HCT116 (cell line): ENCODE results near the gene SELE. TPM values are rescaled to one million over a fixed set of nuclear protein-coding genes. Genes with fewer than 3 reads are reported as not detected.

ENCODE experiments used
- ATAC-seq: fragments of 200-7000 bp; cut with Tn5 transposase; 2 replicates; pipeline ENCODE4 v1.9.1; 2020; ENCODE audit warnings: mild to moderate bottlenecking, moderate library complexity
- BruUV-seq: library from RNA; stranded (reverse); fragments of 400-500 nt; replicated peaks from 2 replicates; lab custom pipeline; 2021; lab: Mats Ljungman, UMichigan
- CTCF ChIA-PET: fragments of 300-600 bp; sonication (Branson Sonifier 250); formaldehyde crosslinking; loops from one replicate; lab custom pipeline; 2021; ENCODE audit warnings: antibody characterized with exemption; lab: Charles Lee
- POLR2A ChIA-PET: fragments of 300-600, 350-600 bp; sonication (Branson Sonifier 250); formaldehyde crosslinking; loops from one replicate; lab custom pipeline; 2021; ENCODE audit warnings: antibody characterized with exemption; lab: Charles Lee
- RAD21 ChIA-PET, 2 experiments: fragments of 300-600 bp; sonication (Branson Sonifier 250); formaldehyde crosslinking; loops; one replicate each; lab custom pipeline; 2023; ENCODE audit warnings: low total read pairs in 2 of 2; ENCODE audit not compliant: uncharacterized antibody in 2 of 2, unreplicated experiment in 2 of 2, low non-redundant PET in 1 of 2; lab: Charles Lee
- DNase-seq: peaks from one replicate; pipeline ENCODE4 v3.0.0-alpha.2; 2010; ENCODE audit warnings: low read depth, low spot score
- H2AFZ ChIP-seq: fragments of 200-600 bp; shearing (Covaris generic), sonication (generic); 2 replicates; pipeline ENCODE4 v1.6.1; 2017; ENCODE audit warnings: low read depth, mixed run types, mixed read lengths, antibody characterized with exemption, low read length; ENCODE audit not compliant: poor library complexity, severe bottlenecking
- H3K27ac ChIP-seq: 2 replicates; pipeline ENCODE4 v1.5.1; 2012; ENCODE audit warnings: low read depth, low read length
- H3K27me3 ChIP-seq: fragments of 200-600 bp; sonication (generic); 2 replicates; pipeline ENCODE4 v1.6.1; 2016; ENCODE audit warnings: mixed run types, low read length, mixed read lengths; ENCODE audit not compliant: insufficient read depth
- H3K36me3 ChIP-seq, 2 experiments: fragments of 200-500 bp in 1 of 2; fragments of 200-600 bp in 1 of 2; sonication (Bioruptor generic) in 1 of 2; sonication (generic) in 1 of 2; 2 replicates each; pipeline versions ENCODE4 v1.5.1 to v1.6.1; 2014 to 2016; ENCODE audit warnings: low read length in 2 of 2, inconsistent platforms in 1 of 2, mixed read lengths in 1 of 2, mixed run types in 1 of 2; ENCODE audit not compliant: insufficient read depth in 2 of 2, control insufficient read depth in 1 of 2
- H3K4me1 ChIP-seq, 2 experiments: fragments of 200-600 bp in 1 of 2; sonication (generic) in 1 of 2; 2 replicates each; pipeline versions ENCODE4 v1.5.1 to v1.6.1; 2012 to 2017; ENCODE audit warnings: low read length in 2 of 2, inconsistent platforms in 1 of 2, mild to moderate bottlenecking in 1 of 2, mixed read lengths in 1 of 2, mixed run types in 1 of 2, moderate library complexity in 1 of 2; ENCODE audit not compliant: insufficient read depth in 2 of 2, control insufficient read depth in 1 of 2
- H3K4me2 ChIP-seq: fragments of 200-600 bp; sonication (generic); 2 replicates; pipeline ENCODE4 v1.6.1; 2017; ENCODE audit warnings: mixed run types, low read length, mixed read lengths
- H3K4me3 ChIP-seq, 2 experiments: fragments of 200-600 bp in 1 of 2; sonication (generic) in 1 of 2; replicated peaks in 1 of 2; 2 replicates each; pipeline ENCODE4 v1.5.1; 2011 to 2016; ENCODE audit warnings: low read length in 2 of 2, control low read depth in 1 of 2, low read depth in 1 of 2, mild to moderate bottlenecking in 1 of 2, mixed read lengths in 1 of 2, mixed run types in 1 of 2
- H3K79me2 ChIP-seq: fragments of 200-600 bp; sonication (generic); 2 replicates; pipeline ENCODE4 v1.6.1; 2017; ENCODE audit warnings: mild to moderate bottlenecking, mixed run types, low read length, moderate library complexity, mixed read lengths; ENCODE audit not compliant: insufficient read depth
- H3K9ac ChIP-seq: fragments of 200-600 bp; sonication (generic); 2 replicates; pipeline ENCODE4 v1.6.1; 2016; ENCODE audit warnings: low read length, mixed read lengths
- H3K9me2 ChIP-seq: fragments of 200-600 bp; sonication (generic), shearing (Covaris generic); 2 replicates; pipeline ENCODE4 v1.6.1; 2017; ENCODE audit warnings: mixed run types, mild to moderate bottlenecking, moderate library complexity; ENCODE audit not compliant: insufficient read depth
- H3K9me3 ChIP-seq, 2 experiments: fragments of 200-500 bp in 1 of 2; fragments of 200-600 bp in 1 of 2; sonication (Bioruptor generic) in 1 of 2; sonication (generic) in 1 of 2; 2 replicates each; pipeline ENCODE4 v1.6.1; 2014 to 2017; ENCODE audit warnings: low read length in 2 of 2, mixed read lengths in 2 of 2, inconsistent platforms in 1 of 2, low read depth in 1 of 2, mild to moderate bottlenecking in 1 of 2, mixed run types in 1 of 2, moderate library complexity in 1 of 2; ENCODE audit not compliant: control insufficient read depth in 1 of 2, insufficient read depth in 1 of 2
- H4K20me1 ChIP-seq: fragments of 200-600 bp; sonication (generic), shearing (Covaris generic); 2 replicates; pipeline ENCODE4 v1.6.1; 2017; ENCODE audit warnings: mixed run types, mild to moderate bottlenecking, moderate library complexity; ENCODE audit not compliant: insufficient read depth
- ATF3 ChIP-seq: IDR thresholded peaks from 2 replicates; pipeline ENCODE4 v1.6.1; 2012
- CEBPB ChIP-seq: IDR thresholded peaks from 2 replicates; pipeline ENCODE4 v1.6.1; 2012; ENCODE audit warnings: low read depth
- CTCF ChIP-seq, 3 experiments: fragments of 200-600 bp in 1 of 3; sonication (generic) in 1 of 3; IDR thresholded peaks in 2 of 3; conservative IDR thresholded peaks in 1 of 3; 2 replicates each; pipeline ENCODE4 v1.5.1; 2012 to 2017; ENCODE audit warnings: low read depth in 2 of 3, low read length in 2 of 3, antibody characterized with exemption in 1 of 3, borderline replicate concordance in 1 of 3, control low read depth in 1 of 3, mild to moderate bottlenecking in 1 of 3, mixed read lengths in 1 of 3, mixed run types in 1 of 3, moderate library complexity in 1 of 3; ENCODE audit not compliant: insufficient read depth in 1 of 3
- EGR1 ChIP-seq: IDR thresholded peaks from 2 replicates; pipeline ENCODE4 v1.6.1; 2012; ENCODE audit warnings: low read depth
- EZH2phosphoT487 ChIP-seq: fragments of 200-600 bp; IDR thresholded peaks from 2 replicates; pipeline ENCODE4 v1.6.1; 2018; ENCODE audit warnings: antibody characterized with exemption, borderline replicate concordance
- FOSL1 ChIP-seq: IDR thresholded peaks from 2 replicates; pipeline ENCODE4 v1.6.1; 2012; ENCODE audit warnings: low read depth
- JUND ChIP-seq: IDR thresholded peaks from 2 replicates; pipeline ENCODE4 v1.6.1; 2012
- MAX ChIP-seq: IDR thresholded peaks from 2 replicates; pipeline ENCODE4 v1.6.1; 2012
- POLR2AphosphoS5 ChIP-seq: IDR thresholded peaks from 2 replicates; pipeline ENCODE4 v1.6.1; 2011; ENCODE audit warnings: mild to moderate bottlenecking, low read depth, low read length, moderate library complexity
- RAD21 ChIP-seq: IDR thresholded peaks from 2 replicates; pipeline ENCODE4 v1.6.1; 2012; ENCODE audit warnings: low read depth, mild to moderate bottlenecking
- SP1 ChIP-seq: IDR thresholded peaks from 2 replicates; pipeline ENCODE4 v1.6.1; 2012; ENCODE audit warnings: low read depth
- SRF ChIP-seq: IDR thresholded peaks from 2 replicates; pipeline ENCODE4 v1.6.1; 2012; ENCODE audit warnings: low read depth
- TCF7L2 ChIP-seq: IDR thresholded peaks from 2 replicates; pipeline ENCODE4 v1.7.0; 2011; ENCODE audit warnings: borderline replicate concordance, inconsistent platforms; ENCODE audit not compliant: insufficient read depth, insufficient read length; ENCODE audit errors: extremely low read depth
- ZNF274 ChIP-seq: fragments of 200-500 bp; sonication (Bioruptor generic); IDR thresholded peaks from 2 replicates; pipeline ENCODE4 v1.6.1; 2014; ENCODE audit warnings: mild to moderate bottlenecking, low read depth, low read length, inconsistent platforms
- intact Hi-C: fragments of 100-400 bp; cut with micrococcal nuclease; formaldehyde crosslinking; loops from 2 replicates; pipeline ENCODE4 v1.10.0; 2022
- total RNA-seq: library from RNA; stranded (reverse); gene quantifications from one replicate; pipeline ENCODE4 v1.2.1, GENCODE V29; 2021; ENCODE audit not compliant: unreplicated experiment

Gene SELE
- total RNA-seq, 1 experiment from 2014 or later: not detected

DNA sequence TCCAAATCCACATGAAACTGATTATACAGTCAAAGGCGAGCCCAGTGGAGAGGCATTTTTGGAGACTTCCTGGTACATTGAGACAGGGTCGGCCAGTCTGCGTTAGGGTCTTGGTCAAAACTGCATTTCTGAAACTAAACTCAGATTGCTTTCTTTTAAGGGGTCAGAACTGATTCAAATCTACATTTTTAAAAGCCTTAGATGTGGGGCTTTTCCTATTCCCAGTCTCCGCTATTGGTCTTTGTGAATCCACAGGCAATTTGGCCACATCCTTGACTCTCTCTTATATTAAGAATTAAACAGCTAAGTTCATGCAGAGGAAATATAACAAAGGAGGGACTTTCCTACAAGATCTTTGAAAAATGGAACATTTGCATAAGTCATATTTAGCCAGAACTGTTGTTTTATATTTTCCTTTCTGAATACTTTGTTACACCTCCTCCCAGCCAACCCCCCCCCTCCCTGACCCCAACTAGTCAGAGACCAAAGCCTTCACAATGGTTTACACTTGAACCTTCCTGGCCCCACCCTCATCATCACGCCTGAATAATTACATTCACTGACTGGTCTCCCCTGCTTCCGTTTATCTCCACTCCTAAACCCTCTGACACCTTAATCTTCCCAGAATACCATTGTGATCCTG is 53.4 kb downstream of the SELE start:
- Histone ChIP-seq H3K9ac (no peak overlapping the region), H3K36me3 (no peaks in the 10 kb centered on the region), H3K9me3 (no peaks in the 10 kb centered on the region), H3K79me2 (no peaks in the 10 kb centered on the region), H3K27me3 (peaks cover 10% of the 10 kb centered on the region; the same call in 1 of the 2 replicates), H2AFZ (no peak overlapping the region), H4K20me1 (no peaks in the 10 kb centered on the region), H3K4me1 (no peaks in the 10 kb centered on the region), H3K27ac (no peak overlapping the region), H3K4me3 (no peak overlapping the region), H3K9me2 (no peaks in the 10 kb centered on the region), H3K4me2 (no peak overlapping the region)
- ATAC-seq (no peak), DNase-seq (no peak)
- CTCF ChIA-PET: no interaction called here
- POLR2A ChIA-PET: no interaction called here
- RAD21 ChIA-PET: no interaction called here
- intact Hi-C loops: no loop called here
- TF ChIP-seq EGR1: no peak
- TF ChIP-seq JUND: no peak
- no peak for TF ChIP-seq FOSL1
- TF ChIP-seq RAD21: no peak
- no peak for TF ChIP-seq CTCF (IDR thresholded peaks at IDR 0.05 in 2 of 3, conservative IDR thresholded peaks at IDR 0.05 in 1 of 3; ENCODE audit: borderline replicate concordance in 1 of 3, insufficient read depth in 1 of 3, low read depth in 2 of 3, low read length in 2 of 3)
- TF ChIP-seq SP1: no peak
- TF ChIP-seq MAX: no peak
- TF ChIP-seq SRF: no peak
- TF ChIP-seq EZH2phosphoT487: no peak
- no peak for TF ChIP-seq CEBPB
- no peak for TF ChIP-seq ZNF274
- TF ChIP-seq ATF3: no peak
- no peak for TF ChIP-seq TCF7L2
- no peak for TF ChIP-seq POLR2AphosphoS5
- BruUV-seq: no TSS peak
